Measurements from ENCODE around the gene WDPCP. TPM values are rescaled to one million over a fixed set of nuclear protein-coding genes. Genes with fewer than 3 reads are reported as not detected.

The WDPCP gene
- total and polyA plus RNA-seq, 12 donors: 2.7 to 14.6 (median 9.3) TPM

GRCh38 chr2:63435070-63435469 is 153.2 kb downstream of the WDPCP start:
- H3K4me3 ChIP-seq: no peak overlapping the region
- H3K36me3 ChIP-seq (replicated peaks in 1 of 2): no peaks in the 10 kb centered on the region
- no peaks in the 10 kb centered on the region for H3K27me3 ChIP-seq
- DNase-seq: no peak
- TF ChIP-seq POLR2A (IDR thresholded peaks at IDR 0.05): no peak
- TF ChIP-seq, protein P1, sequence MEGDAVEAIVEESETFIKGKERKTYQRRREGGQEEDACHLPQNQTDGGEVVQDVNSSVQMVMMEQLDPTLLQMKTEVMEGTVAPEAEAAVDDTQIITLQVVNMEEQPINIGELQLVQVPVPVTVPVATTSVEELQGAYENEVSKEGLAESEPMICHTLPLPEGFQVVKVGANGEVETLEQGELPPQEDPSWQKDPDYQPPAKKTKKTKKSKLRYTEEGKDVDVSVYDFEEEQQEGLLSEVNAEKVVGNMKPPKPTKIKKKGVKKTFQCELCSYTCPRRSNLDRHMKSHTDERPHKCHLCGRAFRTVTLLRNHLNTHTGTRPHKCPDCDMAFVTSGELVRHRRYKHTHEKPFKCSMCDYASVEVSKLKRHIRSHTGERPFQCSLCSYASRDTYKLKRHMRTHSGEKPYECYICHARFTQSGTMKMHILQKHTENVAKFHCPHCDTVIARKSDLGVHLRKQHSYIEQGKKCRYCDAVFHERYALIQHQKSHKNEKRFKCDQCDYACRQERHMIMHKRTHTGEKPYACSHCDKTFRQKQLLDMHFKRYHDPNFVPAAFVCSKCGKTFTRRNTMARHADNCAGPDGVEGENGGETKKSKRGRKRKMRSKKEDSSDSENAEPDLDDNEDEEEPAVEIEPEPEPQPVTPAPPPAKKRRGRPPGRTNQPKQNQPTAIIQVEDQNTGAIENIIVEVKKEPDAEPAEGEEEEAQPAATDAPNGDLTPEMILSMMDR (IDR thresholded peaks at IDR 0.05): no peak
- no peak overlapping the region for H3K27ac ChIP-seq
- no peaks in the 10 kb centered on the region for H3K9me3 ChIP-seq (replicated peaks in 1 of 3)
- WGBS, 4 donors: 36 to 95% (median 82%) methylated on average over 1 of the region's 1 CpG
- peaks cover 20 to 26% of the 10 kb centered on the region in 2 donors for H3K4me1 ChIP-seq (replicated peaks in 1 of 2)
- intact Hi-C loops (cut with DNase I): no loop called here

DNA sequence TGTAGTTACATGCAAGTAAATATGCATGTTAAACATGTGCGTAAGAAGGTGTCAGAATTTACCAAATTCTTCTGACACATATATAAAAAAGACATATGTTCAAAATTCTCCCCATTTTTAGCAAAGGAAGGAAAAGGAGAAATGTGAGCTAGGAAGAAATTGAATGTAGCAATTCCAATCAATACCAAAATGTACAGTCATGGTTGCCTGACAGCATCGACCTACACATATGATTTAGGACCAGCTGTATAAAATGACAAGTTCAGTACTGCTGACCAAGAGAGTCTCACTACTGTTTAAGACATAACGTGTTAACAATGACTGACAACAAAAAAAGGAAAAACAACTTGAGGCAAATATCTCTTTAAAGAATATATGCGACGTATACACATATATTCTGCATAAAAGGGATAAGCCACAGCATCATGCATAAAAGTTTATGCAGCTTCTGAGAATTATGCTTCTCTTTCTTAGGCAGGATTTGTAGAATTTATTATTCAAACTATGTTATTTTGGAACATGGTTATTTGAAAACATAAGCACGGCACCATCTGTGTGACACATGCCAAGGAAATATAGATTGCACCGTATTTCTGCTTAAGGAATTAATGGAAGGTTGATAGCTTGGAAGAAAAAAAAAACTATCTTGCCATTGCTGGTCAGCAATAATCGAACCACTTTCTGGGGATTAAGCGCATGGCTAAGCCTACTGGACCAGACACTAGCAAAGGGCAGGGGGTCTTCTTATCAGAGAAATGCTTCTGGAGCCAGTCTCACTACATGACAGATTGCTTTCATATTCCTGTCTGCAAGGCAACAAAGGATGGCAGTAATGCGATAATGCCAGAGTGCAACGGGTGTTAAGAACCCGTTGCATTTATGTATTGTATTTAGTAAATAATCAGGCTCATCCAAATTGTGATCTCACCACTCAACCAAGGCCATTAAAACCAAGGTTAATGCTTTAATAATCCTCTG is 154.0 kb downstream of the WDPCP start:
- Histone ChIP-seq H3K36me3 (replicated peaks in 1 of 2) (no peaks in the 10 kb centered on the region), H3K9me3 (replicated peaks in 1 of 3) (no peaks in the 10 kb centered on the region), H3K27me3 (no peaks in the 10 kb centered on the region), H3K4me3 (no peak overlapping the region), H3K4me1 (replicated peaks in 1 of 2) (peaks cover 20 to 26% of the 10 kb centered on the region in 2 donors), H3K27ac (no peak overlapping the region)
- TF ChIP-seq POLR2A (IDR thresholded peaks at IDR 0.05): no peak
- TF ChIP-seq, protein P1 (IDR thresholded peaks at IDR 0.05): no peak
- 76 to 82% (median 81%) methylated on average over 12 of the region's 12 CpGs for WGBS, 4 donors
- no peak for DNase-seq
- intact Hi-C loops (cut with DNase I): no loop called here

DNA sequence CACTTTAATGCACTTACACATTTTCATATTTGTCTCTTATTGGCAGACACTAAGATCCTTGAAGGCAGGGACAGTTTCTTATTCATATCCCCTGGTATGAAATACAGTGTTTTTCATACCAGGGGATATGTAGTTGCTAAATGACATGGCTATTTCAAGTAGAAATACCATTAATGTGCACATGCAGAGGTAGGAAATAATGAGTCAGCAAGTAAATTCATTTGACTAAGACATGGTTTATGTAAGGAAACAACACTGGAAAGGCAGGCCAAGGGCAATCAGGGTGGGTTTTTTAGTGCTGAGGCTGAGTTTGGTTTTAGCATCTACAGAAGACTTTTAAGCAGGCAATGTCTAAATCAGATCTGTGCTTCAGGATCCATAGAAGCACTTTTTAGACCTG is 155.9 kb downstream of the WDPCP start:
- Histone ChIP-seq H3K4me3 (no peak overlapping the region), H3K36me3 (replicated peaks in 1 of 2) (no peaks in the 10 kb centered on the region)

DNA sequence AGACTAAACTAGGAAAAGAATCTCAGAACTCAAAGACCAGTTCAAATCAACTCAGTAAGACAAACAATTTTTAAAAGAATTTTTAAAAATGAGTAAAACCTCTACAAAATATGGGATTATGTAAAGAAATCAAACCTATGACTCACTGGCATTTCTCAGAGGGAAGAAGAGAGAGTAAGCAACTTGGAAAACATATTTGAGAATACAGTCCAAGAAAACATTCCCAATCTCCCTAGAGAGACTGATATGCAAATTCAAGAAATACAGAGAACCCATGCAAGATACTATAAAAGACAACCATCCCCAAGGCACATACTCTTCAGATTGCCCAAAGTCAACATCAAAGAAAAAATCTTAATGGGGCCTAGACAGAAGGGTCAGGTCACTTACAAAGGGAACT is 162.7 kb downstream of the WDPCP start:
- no peak for TF ChIP-seq POLR2A (IDR thresholded peaks at IDR 0.05)
- TF ChIP-seq, protein P1 (IDR thresholded peaks at IDR 0.05): no peak
- no peak for DNase-seq
- intact Hi-C loops (cut with DNase I): no loop called here
- Histone ChIP-seq H3K4me3 (no peak overlapping the region), H3K36me3 (replicated peaks in 1 of 2) (no peaks in the 10 kb centered on the region), H3K27me3 (no peaks in the 10 kb centered on the region), H3K27ac (no peak overlapping the region), H3K4me1 (replicated peaks in 1 of 2) (no peaks in the 10 kb centered on the region), H3K9me3 (replicated peaks in 1 of 3) (no peaks in the 10 kb centered on the region)

More for the DNA sequence above, 155.9 kb downstream of the WDPCP start:
- H3K27ac ChIP-seq: no peak overlapping the region
- intact Hi-C loops (cut with DNase I): no loop called here
- no peaks in the 10 kb centered on the region for H3K27me3 ChIP-seq
- H3K4me1 ChIP-seq (replicated peaks in 1 of 2): peaks cover 20 to 25% of the 10 kb centered on the region in 2 donors
- H3K9me3 ChIP-seq (replicated peaks in 1 of 3): no peaks in the 10 kb centered on the region
- DNase-seq: no peak
- TF ChIP-seq POLR2A (IDR thresholded peaks at IDR 0.05): no peak
- TF ChIP-seq, protein P1 (IDR thresholded peaks at IDR 0.05): no peak
